CD4-positive, alpha-beta T cell treated with Interleukin-6 for 4 hours (primary cell): Measurements from ENCODE around the gene DES.

Experiments used
- DNase-seq: peaks from one replicate; pipeline ENCODE4 v3.0.0-alpha.2; 2020; ENCODE audit warnings: mixed read lengths

DES gene

DNA sequence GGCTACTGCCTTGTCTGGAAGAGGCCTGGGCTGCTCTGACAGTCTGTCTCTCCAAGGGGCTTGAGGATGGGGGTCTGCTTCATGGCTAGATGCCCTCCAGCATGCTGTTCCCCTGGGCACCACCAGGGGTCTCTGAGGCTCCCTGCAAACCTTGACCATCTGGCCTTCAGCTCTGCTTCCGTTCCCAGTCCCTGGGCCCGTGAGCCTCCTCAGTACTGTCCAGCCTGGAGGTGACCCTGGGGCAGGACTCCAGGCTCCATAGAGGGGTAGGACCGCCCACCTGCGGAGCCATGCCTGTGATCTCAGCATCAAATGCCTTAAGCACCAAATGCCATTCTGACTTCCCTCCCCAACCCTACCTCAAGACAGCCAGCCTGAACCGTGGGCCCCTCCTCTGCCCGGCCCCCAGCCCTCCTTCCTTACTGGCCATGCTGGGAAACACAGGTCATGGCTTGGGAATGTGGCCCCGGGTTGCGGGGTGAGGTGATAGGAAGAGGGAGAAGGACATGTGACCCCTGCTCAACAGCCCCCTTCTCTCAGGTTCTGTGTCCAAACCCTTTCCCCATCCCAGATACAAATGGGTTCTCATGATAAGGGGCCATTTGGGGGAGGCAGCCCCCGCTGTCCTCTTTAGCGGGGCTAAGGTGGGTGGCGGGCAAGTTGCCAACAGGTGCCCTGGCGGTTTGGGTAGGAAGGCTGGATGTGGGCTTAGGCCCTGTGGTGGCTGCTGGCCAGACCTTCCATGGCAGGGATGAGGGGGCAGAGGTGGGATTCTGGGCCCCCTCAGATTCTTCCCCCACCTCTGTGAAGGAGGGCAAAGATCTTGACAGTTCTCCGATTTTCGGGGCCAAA lies 41.5 kb downstream of the DES start:
- DNase-seq = peak; percentile 54

DNA sequence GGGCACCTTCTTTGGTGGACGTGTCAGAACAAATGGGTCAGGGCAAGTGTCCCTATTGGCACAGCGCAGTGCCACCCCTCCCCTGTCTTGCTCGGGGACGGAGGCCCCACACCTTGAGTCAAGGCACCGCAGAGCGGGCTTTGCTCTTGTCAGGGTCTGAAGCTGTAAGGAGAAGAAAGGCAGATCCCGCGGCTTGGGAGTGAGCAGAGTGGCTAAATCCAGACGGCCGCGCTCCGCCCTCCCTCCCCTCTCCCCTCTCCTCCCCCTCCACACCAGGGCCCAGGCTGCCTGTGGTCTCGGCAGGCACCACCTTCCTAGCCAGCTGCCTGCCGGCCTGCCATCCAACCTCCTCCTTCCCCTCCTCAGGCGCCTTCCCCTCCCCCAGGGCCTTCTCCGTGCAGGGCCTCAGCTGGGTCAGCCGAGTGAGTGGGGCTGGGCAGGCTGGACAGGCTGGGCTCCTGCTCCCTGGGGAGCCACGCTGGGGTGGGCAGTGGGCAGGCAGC lies 42.3 kb downstream of the DES start:
- DNase-seq = no peak

DNA sequence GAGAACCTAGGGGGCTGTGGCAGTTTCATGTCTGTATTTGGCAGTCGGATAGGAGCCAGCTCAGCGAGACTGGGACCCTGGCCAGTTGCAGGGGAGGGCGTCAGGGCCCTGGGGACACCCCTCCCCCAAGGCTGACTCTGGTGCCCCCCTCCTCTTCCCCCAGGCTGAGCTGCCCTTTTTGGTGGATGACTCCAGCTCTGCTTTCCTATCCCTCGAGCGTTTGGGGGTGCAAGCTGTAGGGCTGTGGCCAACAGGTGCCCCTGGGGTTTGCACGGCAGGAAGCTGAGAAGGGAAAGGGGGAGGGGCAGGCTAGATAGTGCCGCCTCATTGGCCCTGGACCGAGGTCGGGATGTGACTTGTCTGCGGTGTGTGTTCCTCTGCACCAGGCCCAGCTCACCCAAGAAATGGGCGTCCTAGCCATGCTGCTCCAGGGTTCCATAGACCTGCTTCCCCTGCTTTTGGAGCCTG lies 42.9 kb downstream of the DES start:
- no peak for DNase-seq

DNA sequence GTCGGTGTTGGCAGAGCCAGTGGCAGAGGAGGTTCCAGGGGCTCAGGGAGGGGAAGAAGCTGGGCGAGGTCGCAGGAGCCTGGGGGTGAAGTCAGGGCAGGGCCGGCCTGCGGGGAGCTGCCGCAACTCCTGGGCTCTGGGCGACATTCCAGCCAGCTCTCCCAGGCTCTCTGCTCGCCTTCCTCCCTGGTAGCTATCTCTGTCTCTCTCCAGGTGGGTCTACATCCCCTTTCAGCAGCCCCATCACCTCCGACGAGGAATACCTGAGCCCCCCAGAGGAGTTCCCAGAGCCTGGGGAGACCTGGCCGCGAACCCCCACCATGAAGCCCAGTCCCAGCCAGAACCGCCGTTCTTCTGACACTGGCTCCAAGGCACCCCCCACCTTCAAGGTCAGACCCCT lies 43.5 kb downstream of the DES start:
- DNase-seq = no peak

DNA sequence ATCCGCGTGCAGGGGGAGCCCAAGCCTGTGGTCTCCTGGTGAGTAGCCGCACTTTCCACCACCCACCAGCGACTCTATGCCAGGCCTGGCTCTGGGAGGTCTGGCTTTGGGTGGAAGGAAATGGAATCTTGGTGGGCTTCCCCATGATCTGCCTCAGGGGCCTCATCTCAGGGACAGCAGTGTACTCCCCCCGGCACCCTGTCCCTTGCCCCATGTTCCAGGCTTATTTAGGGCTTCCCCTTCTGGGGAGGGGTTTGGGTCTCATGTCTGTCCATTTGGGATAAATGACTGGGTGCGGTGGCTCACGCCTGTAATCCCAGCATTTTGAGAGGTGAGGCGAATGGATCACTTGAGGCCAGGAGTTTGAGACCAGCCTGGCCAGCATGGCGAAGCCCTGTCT lies 44.2 kb downstream of the DES start:
- no peak for DNase-seq

DNA sequence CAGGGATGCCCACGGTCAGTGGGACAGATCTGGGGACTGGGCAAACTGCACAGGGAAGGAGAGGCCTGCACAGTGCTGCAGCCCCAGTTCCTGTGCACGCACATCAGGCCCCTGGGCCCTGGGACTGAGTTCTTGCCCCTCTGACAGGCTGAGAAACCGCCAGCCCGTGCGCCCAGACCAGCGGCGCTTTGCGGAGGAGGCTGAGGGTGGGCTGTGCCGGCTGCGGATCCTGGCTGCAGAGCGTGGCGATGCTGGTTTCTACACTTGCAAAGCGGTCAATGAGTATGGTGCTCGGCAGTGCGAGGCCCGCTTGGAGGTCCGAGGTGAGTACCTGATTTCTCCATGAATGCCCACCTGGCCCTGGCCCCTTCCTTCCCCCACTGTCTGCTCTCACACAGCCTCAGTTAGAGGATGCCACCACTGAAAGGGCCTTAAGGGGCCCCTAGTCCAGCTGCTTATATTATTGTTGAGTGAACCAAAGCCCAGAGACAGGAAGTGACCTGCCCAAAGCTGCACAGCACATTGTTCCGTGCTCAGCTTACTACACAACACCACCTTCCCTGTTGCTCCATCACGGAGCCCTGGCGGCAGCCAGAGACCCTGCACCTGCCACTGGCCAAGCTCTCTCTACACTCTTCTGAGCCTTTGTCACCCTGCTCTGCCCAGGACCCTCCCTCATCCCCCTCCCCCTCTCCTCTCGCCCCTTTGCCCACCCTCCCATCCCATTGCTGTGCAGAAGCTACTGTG lies 46.3 kb downstream of the DES start:
- no peak for DNase-seq

DNA sequence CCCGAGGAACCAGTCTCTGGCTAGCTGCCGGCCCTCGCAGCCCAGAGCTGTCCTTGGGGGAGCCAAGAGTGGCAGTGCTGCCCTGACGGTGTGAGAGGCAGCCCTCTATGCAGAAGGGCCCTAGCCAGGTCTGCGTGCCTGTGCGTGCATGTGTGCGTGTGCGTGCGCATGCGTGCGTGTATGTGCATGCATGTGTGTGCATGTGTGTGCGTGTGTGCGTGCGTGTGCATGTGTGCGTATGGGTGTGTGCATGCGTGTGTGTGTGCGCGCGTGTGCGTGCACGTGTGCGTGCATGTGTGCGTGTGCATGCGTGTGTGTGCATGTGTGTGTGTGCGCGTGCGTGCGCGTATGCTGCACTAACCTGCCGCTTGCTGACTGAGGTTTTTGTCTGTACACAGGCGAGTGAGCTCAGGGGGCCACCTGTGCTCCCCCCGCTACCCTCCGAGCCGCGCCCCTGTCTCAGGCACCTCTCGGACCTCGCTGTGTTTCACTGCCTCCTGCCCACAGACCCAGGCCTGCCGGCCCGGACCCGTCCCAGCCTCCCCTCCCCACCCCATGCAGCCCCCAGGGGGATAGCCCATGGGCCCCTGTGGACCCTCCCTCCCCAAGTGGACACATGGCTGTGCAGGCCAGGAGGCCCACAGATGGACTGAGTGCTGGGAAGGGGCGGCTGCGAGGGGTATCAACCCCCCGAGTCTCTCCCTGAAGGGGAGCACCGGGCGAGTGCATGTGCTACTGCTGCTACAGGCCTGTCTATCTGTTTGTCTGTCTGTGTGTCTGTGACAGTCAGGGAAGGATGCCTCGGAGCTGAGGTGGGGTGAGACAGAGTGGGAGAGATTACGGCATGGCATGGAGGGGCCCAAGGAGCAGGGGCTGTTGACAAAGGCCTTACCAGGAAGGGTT lies 47.7 kb downstream of the DES start:
- no peak for DNase-seq

DNA sequence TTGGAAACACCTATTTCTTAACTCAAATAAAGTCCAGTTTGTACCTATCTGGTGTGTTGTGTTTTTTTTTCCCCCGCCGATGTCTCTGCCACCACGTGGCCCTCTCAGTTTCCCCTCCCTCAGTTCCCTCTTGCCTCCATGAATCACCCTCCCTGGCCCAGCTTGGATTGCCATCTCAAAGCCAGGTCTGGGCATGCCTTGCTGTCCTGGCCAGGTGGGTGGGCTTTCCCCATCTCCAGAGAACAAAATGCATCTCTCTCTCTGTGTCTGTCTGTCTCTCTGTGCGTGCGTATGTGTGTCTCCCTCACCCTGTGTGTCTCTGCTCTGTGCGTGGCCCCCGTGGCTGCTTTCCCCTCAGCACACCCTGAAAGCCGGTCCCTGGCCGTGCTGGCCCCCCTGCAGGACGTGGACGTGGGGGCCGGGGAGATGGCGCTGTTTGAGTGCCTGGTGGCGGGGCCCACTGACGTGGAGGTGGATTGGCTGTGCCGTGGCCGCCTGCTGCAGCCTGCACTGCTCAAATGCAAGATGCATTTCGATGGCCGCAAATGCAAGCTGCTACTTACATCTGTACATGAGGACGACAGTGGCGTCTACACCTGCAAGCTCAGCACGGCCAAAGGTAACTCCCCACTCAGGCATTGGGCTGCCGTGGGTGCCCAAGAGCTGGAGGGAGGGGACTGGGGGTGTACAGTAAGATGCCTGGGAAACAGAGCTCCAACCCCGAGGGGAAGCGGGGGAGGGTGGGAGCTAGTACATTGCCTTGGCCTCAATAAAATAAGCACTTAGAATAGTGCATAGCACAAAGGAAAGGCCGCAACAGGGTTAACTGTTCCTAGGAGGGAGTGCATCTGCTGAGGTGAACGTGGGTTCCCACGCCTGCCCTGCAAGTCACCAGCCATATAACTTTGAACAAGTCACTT lies 48.9 kb downstream of the DES start:
- no peak for DNase-seq

DNA sequence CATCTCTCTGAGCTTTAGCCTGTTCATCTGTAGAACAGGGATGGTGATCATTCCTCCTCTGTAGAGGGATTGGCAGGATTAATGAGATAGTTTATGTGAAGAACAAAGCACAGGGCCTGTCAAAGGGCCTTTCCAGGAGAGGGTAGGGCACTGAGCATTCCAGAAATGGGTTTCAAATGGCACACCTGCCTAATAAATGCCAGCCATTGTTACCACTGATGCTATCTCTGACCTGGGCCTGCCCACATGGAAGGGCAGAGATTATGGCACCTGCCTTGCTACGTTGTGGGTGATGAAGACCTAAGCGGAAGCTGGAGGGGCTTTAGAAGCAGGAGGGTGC lies 49.5 kb downstream of the DES start:
- DNase-seq = no peak

DNA sequence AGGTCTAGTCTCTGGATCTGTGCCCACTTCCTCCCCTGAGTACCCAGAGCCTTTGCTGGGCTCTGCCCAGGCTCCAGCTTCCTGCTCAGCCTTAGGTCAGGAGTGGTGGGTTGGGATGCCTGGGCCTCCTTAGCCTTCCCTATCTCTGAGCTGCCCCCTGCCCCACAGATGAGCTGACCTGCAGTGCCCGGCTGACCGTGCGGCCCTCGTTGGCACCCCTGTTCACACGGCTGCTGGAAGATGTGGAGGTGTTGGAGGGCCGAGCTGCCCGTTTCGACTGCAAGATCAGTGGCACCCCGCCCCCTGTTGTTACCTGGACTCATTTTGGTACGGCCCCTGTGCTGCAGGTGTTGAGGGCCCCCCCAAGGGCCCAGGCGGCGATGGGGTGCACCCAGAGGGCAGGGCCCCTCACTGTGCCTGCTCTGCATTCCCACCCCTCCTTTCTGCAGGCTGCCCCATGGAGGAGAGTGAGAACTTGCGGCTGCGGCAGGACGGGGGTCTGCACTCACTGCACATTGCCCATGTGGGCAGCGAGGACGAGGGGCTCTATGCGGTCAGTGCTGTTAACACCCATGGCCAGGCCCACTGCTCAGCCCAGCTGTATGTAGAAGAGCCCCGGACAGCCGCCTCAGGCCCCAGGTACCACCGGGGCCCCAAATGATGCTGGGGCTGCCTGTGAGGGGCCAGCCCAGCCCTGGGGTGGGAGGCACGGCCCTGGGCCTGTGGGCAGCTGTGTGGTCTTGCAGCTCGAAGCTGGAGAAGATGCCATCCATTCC lies 50.4 kb downstream of the DES start:
- DNase-seq = no peak

DNA sequence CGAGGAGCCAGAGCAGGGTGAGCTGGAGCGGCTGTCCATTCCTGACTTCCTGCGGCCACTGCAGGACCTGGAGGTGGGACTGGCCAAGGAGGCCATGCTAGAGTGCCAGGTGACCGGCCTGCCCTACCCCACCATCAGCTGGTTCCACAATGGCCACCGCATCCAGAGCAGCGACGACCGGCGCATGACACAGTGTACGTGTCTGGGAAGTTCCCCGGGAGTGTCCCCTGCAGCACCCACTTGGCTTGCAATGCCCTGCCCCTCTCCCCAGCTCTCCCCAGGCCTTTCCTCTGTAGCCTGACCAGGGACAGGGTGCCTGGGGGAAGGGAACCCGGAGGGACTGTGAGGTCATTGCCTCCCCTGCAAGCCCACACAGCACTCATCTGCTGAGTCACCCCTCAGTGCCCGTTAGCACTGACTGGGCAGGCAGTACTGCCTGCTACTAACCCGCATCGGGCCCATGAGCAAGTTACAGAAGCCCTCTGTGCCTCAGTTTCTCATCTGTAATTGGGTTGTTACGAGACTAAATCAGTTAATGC lies 51.1 kb downstream of the DES start:
- no peak for DNase-seq

DNA sequence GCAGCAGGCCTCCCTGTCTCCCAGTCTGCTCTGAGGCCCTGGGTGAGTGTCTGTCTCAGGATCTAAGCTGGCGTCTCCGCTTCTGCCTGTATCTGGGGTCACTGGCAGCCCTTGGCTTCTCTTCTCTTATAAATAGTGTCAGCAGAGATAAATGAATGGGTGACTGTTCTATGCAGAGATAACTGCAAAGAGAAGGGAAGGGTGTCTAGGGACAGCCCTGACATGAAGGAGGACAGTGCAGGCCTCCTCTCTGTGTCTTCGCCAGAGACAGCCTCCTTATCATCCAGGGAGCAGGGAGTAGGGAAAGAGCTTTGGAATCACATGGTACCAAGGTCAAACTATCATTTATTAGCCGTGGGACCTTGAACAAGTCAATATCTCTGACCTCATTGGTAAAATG lies 52.3 kb downstream of the DES start:
- no peak for DNase-seq

DNA sequence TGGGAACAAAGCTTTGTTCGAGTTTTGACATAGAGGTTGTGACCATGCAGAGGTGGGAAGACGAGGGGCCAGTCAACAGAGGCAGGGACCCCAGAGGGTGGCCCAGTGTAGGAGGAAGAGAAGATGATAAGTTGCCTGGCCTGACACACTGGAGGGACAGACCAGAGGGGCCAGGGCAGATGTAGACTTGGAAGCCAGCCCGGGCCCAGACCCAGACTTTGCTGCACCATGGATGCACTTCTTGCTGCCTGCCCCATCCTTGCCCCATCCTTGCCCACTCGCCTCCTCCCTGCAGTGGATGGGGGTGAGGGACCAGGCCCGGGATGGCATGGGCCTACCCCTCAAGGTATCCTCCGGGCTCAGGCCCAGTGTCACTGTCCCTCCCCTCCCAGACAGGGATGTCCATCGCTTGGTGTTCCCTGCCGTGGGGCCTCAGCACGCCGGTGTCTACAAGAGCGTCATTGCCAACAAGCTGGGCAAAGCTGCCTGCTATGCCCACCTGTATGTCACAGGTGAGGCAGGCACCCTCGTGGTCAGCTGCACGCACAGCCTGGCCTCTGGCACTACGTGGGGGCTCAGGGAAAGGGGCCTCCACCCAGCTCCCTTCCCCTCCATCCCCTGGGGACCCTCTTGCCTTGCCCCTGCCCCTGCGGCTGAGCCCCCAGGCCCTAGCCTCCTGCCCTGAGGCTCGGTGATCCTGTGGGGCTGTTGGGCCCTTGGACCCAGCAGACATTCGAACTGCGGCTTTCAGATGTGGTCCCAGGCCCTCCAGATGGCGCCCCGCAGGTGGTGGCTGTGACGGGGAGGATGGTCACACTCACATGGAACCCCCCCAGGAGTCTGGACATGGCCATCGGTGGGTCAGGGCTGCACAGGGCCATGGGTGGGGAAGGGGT lies 53.5 kb downstream of the DES start:
- no peak for DNase-seq

DNA sequence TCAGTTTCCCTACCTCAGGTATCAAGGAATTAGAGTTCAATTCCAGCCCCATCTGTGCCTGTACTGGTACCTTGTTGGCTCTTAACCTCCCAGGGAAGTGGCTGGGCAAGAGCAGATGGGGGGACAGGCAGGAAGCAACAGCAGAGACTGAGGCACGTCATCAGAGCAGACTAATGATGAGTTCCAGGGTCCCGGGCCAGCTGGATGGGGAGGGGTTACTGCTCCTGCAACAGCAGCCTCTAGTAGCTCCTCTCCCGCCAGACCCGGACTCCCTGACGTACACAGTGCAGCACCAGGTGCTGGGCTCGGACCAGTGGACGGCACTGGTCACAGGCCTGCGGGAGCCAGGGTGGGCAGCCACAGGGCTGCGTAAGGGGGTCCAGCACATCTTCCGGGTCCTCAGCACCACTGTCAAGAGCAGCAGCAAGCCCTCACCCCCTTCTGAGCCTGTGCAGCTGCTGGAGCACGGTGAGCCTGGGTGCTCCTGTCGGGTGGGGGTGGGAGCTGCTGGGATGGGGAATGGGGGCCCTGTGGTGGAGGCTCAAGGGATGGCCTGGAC lies 54.5 kb downstream of the DES start:
- no peak for DNase-seq

DNA sequence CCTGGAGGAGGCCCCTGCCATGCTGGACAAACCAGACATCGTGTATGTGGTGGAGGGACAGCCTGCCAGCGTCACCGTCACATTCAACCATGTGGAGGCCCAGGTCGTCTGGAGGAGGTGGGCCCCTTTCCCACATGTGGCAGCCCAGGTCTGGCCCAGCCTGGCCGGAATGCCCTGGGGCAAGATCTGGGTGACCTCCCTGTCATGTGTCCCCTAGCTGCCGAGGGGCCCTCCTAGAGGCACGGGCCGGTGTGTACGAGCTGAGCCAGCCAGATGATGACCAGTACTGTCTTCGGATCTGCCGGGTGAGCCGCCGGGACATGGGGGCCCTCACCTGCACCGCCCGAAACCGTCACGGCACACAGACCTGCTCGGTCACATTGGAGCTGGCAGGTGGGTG lies 55.3 kb downstream of the DES start:
- DNase-seq = no peak

DNA sequence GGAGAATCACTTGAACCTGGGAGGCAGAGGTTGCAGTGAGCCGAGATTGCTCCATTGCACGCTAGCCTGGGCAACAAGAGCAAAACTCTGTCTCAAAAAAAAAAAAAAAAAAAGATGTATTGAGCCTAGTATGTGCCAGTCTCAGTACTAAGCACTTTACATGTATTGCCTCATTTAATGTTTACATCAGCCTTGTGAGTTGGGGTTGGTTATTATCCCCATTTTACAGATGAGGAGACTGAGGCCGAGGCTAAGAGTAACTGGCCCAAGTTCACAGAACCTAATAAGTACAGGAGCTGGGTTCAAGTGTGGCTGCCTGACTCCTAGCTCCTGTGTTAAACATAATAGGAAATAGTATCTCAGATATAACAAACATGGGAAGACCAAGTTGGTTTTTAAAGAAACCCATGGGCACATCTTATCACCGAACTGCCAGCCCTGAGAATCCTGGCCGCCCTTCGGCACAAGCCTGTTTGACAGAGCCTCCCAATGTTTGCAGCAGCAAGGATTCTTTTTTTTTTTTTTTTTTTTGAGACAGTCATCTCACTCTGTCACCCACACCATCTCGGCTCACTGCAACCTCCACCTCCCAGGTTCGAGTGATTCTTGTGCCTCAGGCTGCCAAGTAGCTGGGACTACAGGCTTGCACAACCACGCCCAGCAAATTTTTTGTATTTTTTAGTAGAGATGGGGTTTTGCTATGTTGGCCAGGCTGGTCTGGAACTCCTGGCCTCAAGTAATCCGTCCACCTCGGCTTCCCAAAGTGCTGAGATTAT lies 56.3 kb downstream of the DES start:
- DNase-seq = no peak

DNA sequence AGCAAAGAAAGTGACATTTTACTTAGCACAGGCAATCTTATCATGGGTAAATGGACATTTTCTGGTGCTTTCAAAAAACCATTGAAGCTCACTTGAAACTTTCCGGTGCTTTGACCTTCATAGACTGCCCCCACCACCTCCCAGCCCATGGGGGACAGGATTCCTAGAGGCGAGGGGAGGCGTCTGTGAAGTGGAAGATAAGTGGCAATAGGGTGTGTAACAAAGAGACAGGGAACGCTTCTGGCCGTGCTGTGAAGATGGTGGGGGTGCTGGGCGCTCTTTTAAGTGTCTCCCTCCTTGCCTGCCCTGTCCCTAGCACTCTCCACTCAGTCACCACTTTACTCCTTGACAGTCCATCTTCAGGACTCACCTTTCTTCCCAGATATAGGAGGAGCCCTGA lies 57.1 kb downstream of the DES start:
- DNase-seq = no peak
